Right renal pelvis (tissue), 4 donors: ENCODE measurements around the gene CHRNA4. TPM values are rescaled to one million over a fixed set of nuclear protein-coding genes. Genes with fewer than 3 reads are reported as not detected.

Experiments used
- DNase-seq, 4 donors: peaks; one replicate each; pipeline ENCODE4 v3.0.0-alpha.2; 2013; ENCODE audit warnings: low read depth in 4 of 4, low spot score in 3 of 4, missing footprints in 1 of 4
- polyA plus RNA-seq, 4 donors: library from polyadenylated mRNA; unstranded; fragments of 120-200 nt; gene quantifications; one replicate each; pipeline ENCODE4 v1.2.1, GENCODE V29; 2013; ENCODE audit not compliant: insufficient read length in 4 of 4

CHRNA4 gene
- polyA plus RNA-seq, 4 donors: 6.1 to 14.7 (median 12.7) TPM

DNA sequence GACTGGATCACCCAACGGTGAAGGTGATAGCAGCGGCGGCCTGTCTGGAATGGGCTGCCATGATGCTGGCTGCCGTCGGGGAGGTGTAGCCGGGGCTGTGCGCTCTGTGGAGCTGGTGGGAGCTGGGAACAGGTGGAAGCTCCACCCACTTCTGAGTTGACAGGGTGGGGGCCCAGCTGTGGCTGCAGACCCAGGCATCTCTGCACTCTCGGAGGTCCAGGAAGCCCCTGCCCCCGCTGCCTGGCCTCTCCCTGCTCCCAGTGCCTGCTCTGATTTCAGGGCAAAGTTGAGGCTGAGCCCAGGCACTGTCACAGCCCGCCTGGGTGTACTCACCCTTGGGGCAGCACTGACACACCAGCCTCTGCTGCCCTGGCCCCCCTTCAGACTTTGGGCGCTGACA is 18.1 kb upstream of the CHRNA4 start:
- no peak for DNase-seq

DNA sequence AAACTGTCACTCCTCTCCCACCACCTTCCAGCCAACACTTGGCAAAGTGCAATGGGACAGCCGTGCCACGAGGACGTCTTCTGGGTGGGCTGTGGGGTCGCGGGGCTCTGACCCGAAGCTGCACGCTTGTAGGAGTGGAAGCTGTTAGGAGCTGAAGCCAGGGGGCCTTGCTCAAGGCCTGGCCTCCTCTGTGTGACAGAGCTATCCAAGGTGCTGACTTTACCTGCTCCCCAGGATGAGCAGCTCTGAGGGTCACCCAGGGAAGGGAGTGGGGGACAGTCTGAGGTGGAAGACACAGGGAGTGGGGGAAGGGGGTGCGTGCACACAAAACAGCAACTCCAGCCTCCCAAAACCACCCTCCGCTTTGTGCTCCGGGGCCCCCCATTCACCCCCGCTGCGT is 17.5 kb upstream of the CHRNA4 start:
- DNase-seq: no peak

DNA sequence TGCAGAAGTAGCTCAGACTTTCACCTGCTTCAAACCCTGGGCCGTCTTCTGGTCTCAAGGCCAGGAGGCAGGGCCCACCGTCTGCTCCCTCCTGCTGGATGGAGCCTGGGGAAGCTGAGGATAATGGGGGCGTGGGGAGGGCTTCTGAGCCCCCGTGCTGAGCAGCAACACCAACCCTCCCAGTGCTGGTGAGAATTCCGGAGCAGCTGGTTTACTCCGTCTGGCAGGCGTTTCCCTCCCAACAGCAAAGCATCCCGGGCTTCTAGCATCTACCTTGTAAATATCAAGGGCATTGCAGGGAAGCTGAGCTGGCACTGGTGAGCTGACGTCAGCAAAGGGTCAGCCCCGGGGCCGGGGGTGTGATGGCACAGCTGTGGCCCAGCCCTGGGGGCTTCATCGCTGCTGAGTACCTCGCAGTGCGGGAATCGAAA is 16.8 kb upstream of the CHRNA4 start:
- DNase-seq: no peak

- DNase-seq: peak in 3 of 4 donors; percentile 49 to 69 (median 59)
Measured at GRCh38 chr20:63377256-63377941, 16.2 kb upstream of the CHRNA4 start.

DNA sequence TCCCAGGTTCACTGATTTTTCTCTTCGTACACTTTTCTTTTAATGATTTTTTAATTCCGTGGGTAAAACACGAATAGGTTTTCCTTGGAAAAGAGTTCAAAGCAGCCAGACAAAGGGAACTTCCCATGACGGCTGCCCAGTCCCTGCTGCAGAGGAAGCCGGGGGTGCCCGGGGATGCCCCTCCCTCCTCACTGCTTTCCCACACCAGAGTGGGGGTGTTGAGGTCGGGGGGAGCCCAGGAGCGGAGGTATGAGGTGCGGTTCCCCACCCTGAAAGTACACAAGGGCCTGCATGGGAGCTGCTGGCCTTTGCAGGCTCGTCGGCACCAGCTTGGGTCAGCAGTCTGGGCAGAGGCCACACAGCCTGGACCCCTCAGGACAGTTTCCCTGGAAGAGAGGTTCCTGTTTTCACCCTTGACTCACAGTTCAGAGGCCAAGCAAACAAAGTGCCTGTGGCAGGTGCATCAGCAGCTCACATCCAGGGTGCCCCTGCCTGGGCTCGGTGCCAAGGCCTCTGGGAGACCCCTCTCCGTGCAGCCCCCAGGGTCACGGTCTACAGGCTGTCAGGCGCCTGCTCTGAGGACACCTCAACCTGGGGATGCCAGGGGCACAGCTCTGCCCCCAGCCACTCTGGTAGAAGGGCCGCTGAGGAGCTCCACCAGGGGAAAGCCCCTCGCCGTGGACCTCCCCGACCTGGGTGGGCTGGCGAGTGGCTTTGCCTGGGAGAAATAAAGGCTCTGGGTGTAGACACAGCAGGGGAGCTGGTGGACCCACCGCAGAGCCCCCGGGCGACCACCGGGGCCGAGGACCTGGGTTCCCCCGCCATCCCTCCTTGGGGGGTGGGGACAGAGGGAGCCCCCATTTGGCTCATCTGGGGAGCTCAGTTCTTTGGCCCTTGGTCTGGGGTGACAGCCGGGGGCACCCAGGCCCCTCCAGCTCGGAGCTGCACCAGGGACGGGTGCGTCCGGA is 15.4 kb upstream of the CHRNA4 start:
- DNase-seq: no peak

GRCh38 chr20:63375438-63375837 is 14.3 kb upstream of the CHRNA4 start:
- no peak for DNase-seq

GRCh38 chr20:63374504-63374903 is 13.4 kb upstream of the CHRNA4 start:
- no peak for DNase-seq

- DNase-seq: no peak
Measured at GRCh38 chr20:63373996-63374395, 12.8 kb upstream of the CHRNA4 start.

DNA sequence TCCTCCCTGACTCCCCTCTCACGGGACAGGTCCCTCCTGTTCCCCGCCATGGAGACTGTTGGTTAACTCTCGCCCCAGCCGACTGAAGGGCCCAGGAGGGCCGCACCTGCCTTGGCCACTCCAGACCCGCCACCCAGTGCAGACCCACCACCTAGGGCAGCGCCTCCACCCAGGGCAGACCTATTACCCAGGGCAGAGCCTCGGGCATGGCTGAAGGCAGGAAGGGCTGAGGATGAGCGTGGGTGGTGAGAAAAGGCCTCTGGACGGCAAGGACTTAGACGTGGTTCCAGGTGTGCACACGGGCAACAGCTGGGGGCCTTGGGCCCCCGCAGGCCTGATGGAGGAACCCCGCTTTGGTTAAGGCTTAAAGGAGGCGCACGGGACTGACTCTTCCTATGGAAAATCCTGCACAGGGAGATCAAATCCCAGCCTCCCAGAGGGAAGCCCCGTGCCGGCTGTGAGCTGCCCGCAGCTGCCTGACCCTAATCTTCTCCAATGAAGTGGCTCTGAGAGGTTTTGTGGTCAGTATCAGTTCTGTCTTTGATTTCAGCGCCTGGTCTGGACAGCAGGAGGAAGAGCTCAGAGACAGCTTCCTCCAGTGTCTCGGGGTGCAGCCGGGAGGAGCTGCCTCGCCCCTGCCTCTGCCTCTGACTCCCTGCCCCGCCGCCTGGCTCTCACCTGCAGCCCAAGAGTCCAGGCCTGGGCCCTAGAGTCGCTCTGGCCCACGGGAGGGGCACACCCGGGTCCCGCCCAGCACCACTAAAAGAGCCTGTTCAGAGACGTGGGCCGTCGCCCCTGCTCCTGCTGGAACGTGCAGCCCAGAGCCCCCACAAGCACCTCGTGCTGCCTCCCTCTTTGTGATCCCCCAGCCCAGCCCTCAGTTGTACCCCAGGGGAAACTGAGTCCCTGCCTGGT is 12.1 kb upstream of the CHRNA4 start:
- no peak for DNase-seq

DNA sequence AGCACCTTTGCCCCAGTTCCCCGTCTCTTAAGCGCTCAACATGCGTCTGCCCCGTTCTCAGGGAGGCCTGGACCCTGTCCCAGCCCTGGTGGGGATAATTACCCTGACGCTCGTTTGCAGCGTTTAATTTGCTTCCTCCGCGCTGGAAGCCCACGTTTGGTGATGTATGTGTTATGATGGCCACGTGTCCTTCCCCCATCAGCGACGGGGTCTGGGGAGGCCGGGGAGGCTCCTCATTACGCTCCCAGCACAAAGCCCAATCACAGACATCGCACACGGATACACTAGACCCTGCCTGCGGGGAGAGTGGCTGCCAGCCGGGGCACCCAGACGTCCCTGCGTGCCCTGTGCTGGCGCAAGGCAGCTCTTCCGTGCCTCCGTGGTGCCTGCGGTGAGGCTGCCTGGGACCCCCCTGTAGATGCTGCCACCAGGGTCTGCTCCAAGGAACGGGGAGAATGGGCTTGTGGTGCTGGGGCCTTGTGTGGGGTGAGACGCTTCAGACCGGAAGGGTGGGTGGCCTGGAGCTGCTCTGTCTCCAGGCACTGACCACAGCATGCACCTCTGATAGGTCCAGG is 10.2 kb upstream of the CHRNA4 start:
- no peak for DNase-seq

- DNase-seq: no peak
Measured at GRCh38 chr20:63370618-63371187, 9.6 kb upstream of the CHRNA4 start.

GRCh38 chr20:63369724-63370617 is 8.8 kb upstream of the CHRNA4 start:
- no peak for DNase-seq

DNA sequence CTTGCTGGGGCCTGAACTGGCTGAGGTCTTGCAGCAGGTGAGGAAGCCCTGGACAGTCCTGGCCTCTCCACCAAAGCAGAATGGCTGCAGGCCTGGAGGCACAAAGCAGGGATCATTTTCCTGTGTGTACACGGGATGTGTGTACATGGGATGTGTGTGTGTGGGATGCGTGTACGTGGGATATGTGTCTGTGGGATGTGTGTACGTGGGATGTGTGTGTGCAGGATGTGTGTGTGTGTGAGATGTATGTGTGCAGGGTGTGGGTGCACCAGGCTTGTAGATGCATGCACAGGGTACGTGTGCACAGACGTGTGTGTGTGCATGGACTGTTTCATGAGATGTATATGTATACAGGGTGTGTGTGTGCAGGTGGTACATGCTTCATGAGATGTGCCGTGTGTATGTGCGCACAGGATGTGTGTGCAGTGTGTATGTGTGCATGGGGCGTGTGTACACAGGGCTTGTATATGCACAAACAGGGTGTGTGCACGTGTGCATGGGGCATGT is 7.9 kb upstream of the CHRNA4 start:
- no peak for DNase-seq

GRCh38 chr20:63368151-63368550 is 7.0 kb upstream of the CHRNA4 start:
- DNase-seq: no peak

DNA sequence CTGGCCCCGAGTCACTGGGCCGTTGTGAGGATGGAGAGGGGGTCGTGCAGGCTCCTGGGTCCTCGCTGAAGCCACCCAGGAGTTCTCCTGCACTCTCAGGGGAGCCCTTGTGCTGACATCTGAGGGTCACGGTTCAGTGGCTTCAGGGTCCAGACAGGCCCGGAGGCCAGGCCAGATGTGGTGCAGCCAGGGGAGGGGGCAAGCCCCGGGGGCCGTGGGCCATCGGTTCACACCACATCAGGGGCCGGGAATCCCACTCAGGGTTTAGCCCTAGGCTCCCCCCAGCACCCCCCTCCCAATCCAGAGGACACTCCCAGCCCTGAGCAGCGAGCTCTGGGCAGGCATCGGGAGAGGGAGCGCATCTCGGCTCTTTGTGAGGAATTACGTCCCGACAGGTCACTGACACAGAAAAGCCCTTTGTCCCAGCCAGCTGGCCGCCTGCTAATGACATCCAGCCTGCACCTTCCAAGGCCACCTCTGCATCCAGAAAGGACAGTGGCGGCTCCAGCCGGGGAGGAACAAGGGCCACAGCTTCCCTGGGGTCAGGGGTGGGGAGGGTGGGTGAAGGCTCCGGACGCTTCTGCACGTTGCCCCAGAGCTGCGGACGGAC is 6.4 kb upstream of the CHRNA4 start:
- no peak for DNase-seq

- DNase-seq: no peak
Measured at GRCh38 chr20:63366390-63367365, 5.5 kb upstream of the CHRNA4 start.
